ENCODE data around the gene DNMT3A. TPM values are rescaled to one million over a fixed set of nuclear protein-coding genes. Genes with fewer than 3 reads are reported as not detected.
"Not testable (repeated sequence)": the region's sequence is repeated elsewhere in the genome, so short reads cannot be mapped to it uniquely, and the experiment has no call there.

The DNMT3A gene
- total RNA-seq, 1 experiment from 2014 or later: 6.0 TPM

- Histone ChIP-seq H3K36me3 (no peaks in the 10 kb centered on the region), H3K9me3 (no peaks in the 10 kb centered on the region)
- DNase-seq: no peak
These were observed 128.5 kb downstream of the DNMT3A start for GRCh38 chr2:25213229-25213628.

GRCh38 chr2:25210923-25211322 is 130.8 kb downstream of the DNMT3A start:
- H3K9me3 ChIP-seq, DNase-seq, H3K4me3 ChIP-seq, H3K27me3 ChIP-seq, H3K36me3 ChIP-seq: not testable (repeated sequence)

More at GRCh38 chr2:25213229-25213628, 128.5 kb downstream of the DNMT3A start:
- Histone ChIP-seq H3K4me3 (no peak overlapping the region), H3K27me3 (no peaks in the 10 kb centered on the region)

- Histone ChIP-seq H3K4me3 (no peak overlapping the region), H3K36me3 (no peaks in the 10 kb centered on the region), H3K27me3 (no peaks in the 10 kb centered on the region), H3K9me3 (no peaks in the 10 kb centered on the region)
- DNase-seq: no peak
These were observed 134.6 kb downstream of the DNMT3A start for GRCh38 chr2:25207078-25207545.

GRCh38 chr2:25204190-25204838 is 137.4 kb downstream of the DNMT3A start:
- no peaks in the 10 kb centered on the region for H3K36me3 ChIP-seq
- DNase-seq: no peak
- no peaks in the 10 kb centered on the region for H3K27me3 ChIP-seq
- H3K9me3 ChIP-seq: no peaks in the 10 kb centered on the region
- no peak overlapping the region for H3K4me3 ChIP-seq

- no peaks in the 10 kb centered on the region for H3K27me3 ChIP-seq
- H3K4me3 ChIP-seq: no peak overlapping the region
- no peaks in the 10 kb centered on the region for H3K36me3 ChIP-seq
- DNase-seq: no peak
- H3K9me3 ChIP-seq: no peaks in the 10 kb centered on the region
These were observed 139.4 kb downstream of the DNMT3A start for GRCh38 chr2:25202275-25202674.

- H3K36me3 ChIP-seq: no peaks in the 10 kb centered on the region
- no peak for DNase-seq
- H3K4me3 ChIP-seq: no peak overlapping the region
These were observed 139.9 kb downstream of the DNMT3A start for GRCh38 chr2:25201794-25202193.

GRCh38 chr2:25201265-25201664 is 140.5 kb downstream of the DNMT3A start:
- Histone ChIP-seq H3K36me3 (no peaks in the 10 kb centered on the region), H3K9me3 (no peaks in the 10 kb centered on the region), H3K27me3 (no peaks in the 10 kb centered on the region), H3K4me3 (no peak overlapping the region)
- DNase-seq: no peak

More at GRCh38 chr2:25201794-25202193, 139.9 kb downstream of the DNMT3A start:
- Histone ChIP-seq H3K9me3 (no peaks in the 10 kb centered on the region), H3K27me3 (no peaks in the 10 kb centered on the region)

GRCh38 chr2:25198576-25198975 is 143.1 kb downstream of the DNMT3A start:
- H3K36me3 ChIP-seq: no peaks in the 10 kb centered on the region
- no peaks in the 10 kb centered on the region for H3K27me3 ChIP-seq
- DNase-seq: no peak
- H3K9me3 ChIP-seq: no peaks in the 10 kb centered on the region
- H3K4me3 ChIP-seq: no peak overlapping the region

GRCh38 chr2:25198209-25198525 is 143.6 kb downstream of the DNMT3A start:
- H3K9me3 ChIP-seq: no peaks in the 10 kb centered on the region
- H3K4me3 ChIP-seq: no peak overlapping the region
- DNase-seq: no peak
- H3K27me3 ChIP-seq: no peaks in the 10 kb centered on the region
- no peaks in the 10 kb centered on the region for H3K36me3 ChIP-seq

GRCh38 chr2:25197336-25198208 is 144.2 kb downstream of the DNMT3A start:
- DNase-seq: no peak
- Histone ChIP-seq H3K27me3 (no peaks in the 10 kb centered on the region), H3K9me3 (no peaks in the 10 kb centered on the region), H3K4me3 (no peak overlapping the region), H3K36me3 (no peaks in the 10 kb centered on the region)

GRCh38 chr2:25194576-25195122 is 147.1 kb downstream of the DNMT3A start:
- no peak for DNase-seq
- Histone ChIP-seq H3K9me3 (no peaks in the 10 kb centered on the region), H3K27me3 (no peaks in the 10 kb centered on the region), H3K36me3 (no peaks in the 10 kb centered on the region), H3K4me3 (no peak overlapping the region)

GRCh38 chr2:25190536-25190935 is 151.2 kb downstream of the DNMT3A start:
- Histone ChIP-seq H3K36me3 (no peaks in the 10 kb centered on the region), H3K9me3 (no peaks in the 10 kb centered on the region), H3K27me3 (no peaks in the 10 kb centered on the region), H3K4me3 (no peak overlapping the region)
- DNase-seq: no peak

GRCh38 chr2:25188405-25188804 is 153.3 kb downstream of the DNMT3A start:
- H3K9me3 ChIP-seq: no peaks in the 10 kb centered on the region
- DNase-seq: no peak
- no peaks in the 10 kb centered on the region for H3K36me3 ChIP-seq
- no peak overlapping the region for H3K4me3 ChIP-seq
- H3K27me3 ChIP-seq: no peaks in the 10 kb centered on the region

- no peak for DNase-seq
- Histone ChIP-seq H3K9me3 (no peaks in the 10 kb centered on the region), H3K27me3 (no peaks in the 10 kb centered on the region), H3K36me3 (no peaks in the 10 kb centered on the region), H3K4me3 (no peak overlapping the region)
These were observed 153.9 kb downstream of the DNMT3A start for GRCh38 chr2:25187729-25188350.

GRCh38 chr2:25184254-25184653 is 157.5 kb downstream of the DNMT3A start:
- Histone ChIP-seq H3K36me3 (no peaks in the 10 kb centered on the region), H3K27me3 (no peaks in the 10 kb centered on the region), H3K9me3 (peaks cover 6% of the 10 kb centered on the region; the same call in 1 of the 2 replicates), H3K4me3 (no peak overlapping the region)
- no peak for DNase-seq

GRCh38 chr2:25178976-25179375 is 162.7 kb downstream of the DNMT3A start:
- Histone ChIP-seq H3K4me3 (no peak overlapping the region), H3K9me3 (peaks cover 6% of the 10 kb centered on the region; the same call in 1 of the 2 replicates), H3K36me3 (no peaks in the 10 kb centered on the region), H3K27me3 (no peaks in the 10 kb centered on the region)
- DNase-seq: no peak
